Endodermal cell (in vitro differentiated cells): ENCODE results near the gene ZNF324. TPM values are rescaled to one million over a fixed set of nuclear protein-coding genes. Genes with fewer than 3 reads are reported as not detected.

Experiments
- DNase-seq: peaks from one replicate; pipeline ENCODE4 v3.0.0-alpha.2; 2017
- H3K27ac ChIP-seq: 2 replicates; pipeline ENCODE4 v1.5.1; 2013; ENCODE audit warnings: mild to moderate bottlenecking, low read depth, low read length, moderate library complexity
- H3K27me3 ChIP-seq: 2 replicates; pipeline ENCODE4 v1.6.1; 2013; ENCODE audit warnings: mild to moderate bottlenecking, low read length, moderate library complexity; ENCODE audit not compliant: insufficient read depth, control insufficient read depth, poor library complexity, severe bottlenecking
- H3K36me3 ChIP-seq: 2 replicates; pipeline ENCODE4 v1.7.0; 2013; ENCODE audit warnings: mild to moderate bottlenecking, low read length, moderate library complexity; ENCODE audit not compliant: control insufficient read depth, insufficient read depth
- H3K4me1 ChIP-seq: one replicate; pipeline ENCODE4 v1.7.0; 2013; ENCODE audit warnings: low read length; ENCODE audit not compliant: control insufficient read depth, insufficient read depth
- H3K4me3 ChIP-seq: 2 replicates; pipeline ENCODE4 v1.5.1; 2013; ENCODE audit warnings: mild to moderate bottlenecking, low read length, moderate library complexity
- H3K9ac ChIP-seq: 2 replicates; pipeline ENCODE4 v1.6.1; 2013; ENCODE audit warnings: mild to moderate bottlenecking, low read length, moderate library complexity; ENCODE audit not compliant: poor library complexity, severe bottlenecking; ENCODE audit errors: extremely low read depth
- H3K9me3 ChIP-seq: 2 replicates; pipeline ENCODE4 v1.6.1; 2013; ENCODE audit warnings: mild to moderate bottlenecking, low read length, moderate library complexity; ENCODE audit not compliant: control insufficient read depth
- H3K27ac Mint-ChIP-seq: 2 replicates; pipeline ENCODE4 v1.8.0; 2020; ENCODE audit warnings: mixed read lengths
- H3K27me3 Mint-ChIP-seq: 2 replicates; pipeline ENCODE4 v1.8.0; 2021; ENCODE audit warnings: mild to moderate bottlenecking, mixed read lengths; ENCODE audit not compliant: insufficient read depth
- H3K36me3 Mint-ChIP-seq: 2 replicates; pipeline ENCODE4 v1.8.0; 2020; ENCODE audit warnings: low read depth, mixed read lengths
- H3K4me1 Mint-ChIP-seq: 2 replicates; pipeline ENCODE4 v1.8.0; 2020; ENCODE audit warnings: mixed read lengths
- H3K4me3 Mint-ChIP-seq: 2 replicates; pipeline ENCODE4 v1.8.0; 2020; ENCODE audit warnings: mild to moderate bottlenecking, moderate library complexity, mixed read lengths
- H3K9me3 Mint-ChIP-seq: 2 replicates; pipeline ENCODE4 v1.8.0; 2020; ENCODE audit warnings: mild to moderate bottlenecking, mixed read lengths
- WGBS, 2 experiments: methylation state at CpG; one replicate each; pipeline versions ENCODE4 v1.1.5 to v1.1.7; 2013; ENCODE audit warnings: missing lambda C conversion rate in 2 of 2, mixed read lengths in 1 of 2; ENCODE audit not compliant: insufficient coverage in 1 of 2, insufficient read length in 1 of 2; 5-methylcytosine and 5-hydroxymethylcytosine counted together
- total RNA-seq, 2 donors: library from RNA; stranded (reverse); fragmentation: NEBNext Ultra II Directional in 1 of 2; extraction: Animal tissue kit (Norgen Biotek cat#: 25700) in 1 of 2; gene quantifications; 2 replicates in 1 of 2; 3 replicates in 1 of 2; pipeline ENCODE4 v1.2.1, GENCODE V29; 2021
- TF ChIP-seq, protein P1 (sequence below): fragments of 200-600 bp; sonication (generic); conservative IDR thresholded peaks from 2 replicates; pipeline ENCODE4 v1.5.0; 2021; ENCODE audit warnings: antibody characterized with exemption, mild to moderate bottlenecking

The ZNF324 gene
- total RNA-seq, 2 donors from 2014 or later: 7.0 to 8.7 TPM

- Histone ChIP-seq H3K4me3 (no peak overlapping the region), H3K27me3 (no peaks in the 10 kb centered on the region), H3K4me1 (peaks cover 11% of the 10 kb centered on the region), H3K27ac (no peak overlapping the region), H3K9me3 (no peaks in the 10 kb centered on the region), H3K36me3 (peaks cover 25% of the 10 kb centered on the region), H3K9ac (no peak overlapping the region)
- Mint-ChIP-seq H3K36me3 (peaks cover 21% of the 10 kb centered on the region), H3K4me1 (peaks cover 11% of the 10 kb centered on the region), H3K9me3 (no peaks in the 10 kb centered on the region), H3K27ac (no peak overlapping the region), H3K4me3 (no peak overlapping the region), H3K27me3 (peaks cover 5% of the 10 kb centered on the region)
- DNase-seq: no peak
- TF ChIP-seq, protein P1, sequence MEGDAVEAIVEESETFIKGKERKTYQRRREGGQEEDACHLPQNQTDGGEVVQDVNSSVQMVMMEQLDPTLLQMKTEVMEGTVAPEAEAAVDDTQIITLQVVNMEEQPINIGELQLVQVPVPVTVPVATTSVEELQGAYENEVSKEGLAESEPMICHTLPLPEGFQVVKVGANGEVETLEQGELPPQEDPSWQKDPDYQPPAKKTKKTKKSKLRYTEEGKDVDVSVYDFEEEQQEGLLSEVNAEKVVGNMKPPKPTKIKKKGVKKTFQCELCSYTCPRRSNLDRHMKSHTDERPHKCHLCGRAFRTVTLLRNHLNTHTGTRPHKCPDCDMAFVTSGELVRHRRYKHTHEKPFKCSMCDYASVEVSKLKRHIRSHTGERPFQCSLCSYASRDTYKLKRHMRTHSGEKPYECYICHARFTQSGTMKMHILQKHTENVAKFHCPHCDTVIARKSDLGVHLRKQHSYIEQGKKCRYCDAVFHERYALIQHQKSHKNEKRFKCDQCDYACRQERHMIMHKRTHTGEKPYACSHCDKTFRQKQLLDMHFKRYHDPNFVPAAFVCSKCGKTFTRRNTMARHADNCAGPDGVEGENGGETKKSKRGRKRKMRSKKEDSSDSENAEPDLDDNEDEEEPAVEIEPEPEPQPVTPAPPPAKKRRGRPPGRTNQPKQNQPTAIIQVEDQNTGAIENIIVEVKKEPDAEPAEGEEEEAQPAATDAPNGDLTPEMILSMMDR: no peak
These were observed 6.9 kb downstream of the ZNF324 start for GRCh38 chr19:58473775-58474174.

- Histone ChIP-seq H3K9ac (peak overlapping the region; percentile 46), H3K27ac (no peak overlapping the region), H3K36me3 (peaks cover 21% of the 10 kb centered on the region), H3K9me3 (no peaks in the 10 kb centered on the region), H3K4me3 (peak overlapping the region; percentile 91), H3K27me3 (no peaks in the 10 kb centered on the region), H3K4me1 (peaks cover 11% of the 10 kb centered on the region)
- Mint-ChIP-seq H3K27me3 (peaks cover 5% of the 10 kb centered on the region), H3K27ac (no peak overlapping the region), H3K9me3 (no peaks in the 10 kb centered on the region), H3K36me3 (peaks cover 23% of the 10 kb centered on the region), H3K4me1 (peaks cover 11% of the 10 kb centered on the region), H3K4me3 (peak overlapping the region; percentile 81)
- TF ChIP-seq, protein P1: no peak
- 87 to 88% methylated on average over 9 to 12 of the region's 12 CpGs for whole genome bisulfite sequencing, 2 experiments
- no peak for DNase-seq
These were observed 7.6 kb downstream of the ZNF324 start for GRCh38 chr19:58474291-58474996.

GRCh38 chr19:58474997-58475713, 8.3 kb downstream of the ZNF324 start:
- Histone ChIP-seq H3K27ac (peak overlapping the region; percentile 80), H3K9ac (peak overlapping the region; percentile 46), H3K9me3 (no peaks in the 10 kb centered on the region), H3K36me3 (peaks cover 21% of the 10 kb centered on the region), H3K27me3 (no peaks in the 10 kb centered on the region), H3K4me1 (peaks cover 11% of the 10 kb centered on the region), H3K4me3 (peak overlapping the region; percentile 91)
- Mint-ChIP-seq H3K36me3 (peaks cover 21% of the 10 kb centered on the region), H3K27ac (peak overlapping the region; percentile 97), H3K9me3 (no peaks in the 10 kb centered on the region), H3K4me3 (peak overlapping the region; percentile 81), H3K27me3 (peaks cover 5% of the 10 kb centered on the region), H3K4me1 (peaks cover 11% of the 10 kb centered on the region)
- WGBS, 2 experiments: 31 to 40% methylated on average over 19 to 27 of the region's 27 CpGs
- TF ChIP-seq, protein P1: no peak
- no peak for DNase-seq
